Measurements from ENCODE around the gene MGAT3. TPM values are rescaled to one million over a fixed set of nuclear protein-coding genes. Genes with fewer than 3 reads are reported as not detected.

MGAT3 gene
- total RNA-seq, 1 experiment from 2014 or later: 5.0 TPM

DNA sequence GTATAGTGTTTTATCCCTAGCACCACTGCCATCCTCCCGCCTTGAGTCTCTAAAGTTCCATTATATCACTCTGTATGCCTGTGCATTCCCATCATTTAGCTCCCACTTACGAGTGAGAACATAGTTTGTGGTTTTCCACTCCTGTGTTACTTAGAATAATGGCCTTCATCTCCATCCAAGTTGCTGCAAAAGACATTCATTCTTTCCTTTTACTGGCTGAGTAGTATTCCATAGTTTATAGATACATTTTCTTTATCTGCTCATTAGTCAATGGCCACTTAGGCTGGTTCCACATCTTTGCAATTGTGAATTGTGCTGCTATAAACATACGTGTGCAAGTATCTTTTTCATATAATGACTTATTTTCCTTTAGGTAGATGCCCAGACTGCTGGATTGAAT, 32.8 kb upstream of the MGAT3 start:
- no peak overlapping the region for H3K18ac ChIP-seq (ENCODE audit: insufficient read length, low read depth, low read length)
- H2BK20ac ChIP-seq (ENCODE audit: low read depth, low read length, poor library complexity, severe bottlenecking): no peak overlapping the region
- Mint-ChIP-seq H3K36me3 (ENCODE audit: insufficient read depth in 1 of 3, low read depth in 3 of 3) (peaks cover 15 to 62% (median 54%) of the 10 kb centered on the region in 3 experiments), H3K4me3 (no peak overlapping the region), H3K27me3 (ENCODE audit: low read depth) (no peaks in the 10 kb centered on the region), H3K4me1 (peaks cover 25 to 26% of the 10 kb centered on the region in 2 experiments), H3K9me3 (no peaks in the 10 kb centered on the region), H3K27ac (no peak overlapping the region)
- no peak overlapping the region for H2AK5ac ChIP-seq (ENCODE audit: insufficient read length, low read length)
- TF ChIP-seq, protein P1, sequence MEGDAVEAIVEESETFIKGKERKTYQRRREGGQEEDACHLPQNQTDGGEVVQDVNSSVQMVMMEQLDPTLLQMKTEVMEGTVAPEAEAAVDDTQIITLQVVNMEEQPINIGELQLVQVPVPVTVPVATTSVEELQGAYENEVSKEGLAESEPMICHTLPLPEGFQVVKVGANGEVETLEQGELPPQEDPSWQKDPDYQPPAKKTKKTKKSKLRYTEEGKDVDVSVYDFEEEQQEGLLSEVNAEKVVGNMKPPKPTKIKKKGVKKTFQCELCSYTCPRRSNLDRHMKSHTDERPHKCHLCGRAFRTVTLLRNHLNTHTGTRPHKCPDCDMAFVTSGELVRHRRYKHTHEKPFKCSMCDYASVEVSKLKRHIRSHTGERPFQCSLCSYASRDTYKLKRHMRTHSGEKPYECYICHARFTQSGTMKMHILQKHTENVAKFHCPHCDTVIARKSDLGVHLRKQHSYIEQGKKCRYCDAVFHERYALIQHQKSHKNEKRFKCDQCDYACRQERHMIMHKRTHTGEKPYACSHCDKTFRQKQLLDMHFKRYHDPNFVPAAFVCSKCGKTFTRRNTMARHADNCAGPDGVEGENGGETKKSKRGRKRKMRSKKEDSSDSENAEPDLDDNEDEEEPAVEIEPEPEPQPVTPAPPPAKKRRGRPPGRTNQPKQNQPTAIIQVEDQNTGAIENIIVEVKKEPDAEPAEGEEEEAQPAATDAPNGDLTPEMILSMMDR (conservative IDR thresholded peaks at IDR 0.05): no peak
- H3K4me2 ChIP-seq (ENCODE audit: insufficient read depth, insufficient read length, low read length): no peak overlapping the region
- H3K14ac ChIP-seq (ENCODE audit: insufficient read depth, low read length): no peak overlapping the region
- H3K4ac ChIP-seq (ENCODE audit: low read depth, low read length): no peak overlapping the region
- no peaks in the 10 kb centered on the region for H3K79me2 ChIP-seq (ENCODE audit: insufficient read depth, low read length)
- no peaks in the 10 kb centered on the region for H3K23me2 ChIP-seq (ENCODE audit: insufficient read length, low read depth, low read length, poor library complexity, severe bottlenecking)
- no peak overlapping the region for H4K8ac ChIP-seq (replicated peaks; ENCODE audit: insufficient read length, low read depth, low read length)
- H4K91ac ChIP-seq (ENCODE audit: insufficient read length, low read depth, low read length): no peak overlapping the region
- no peak overlapping the region for H3T11ph ChIP-seq (ENCODE audit: low read length)
- H2BK5ac ChIP-seq (ENCODE audit: insufficient read length, low read length): no peak overlapping the region
- H3K27ac ChIP-seq (ENCODE audit: insufficient read length, low read depth, low read length): no peak overlapping the region
- no peak overlapping the region for H2BK120ac ChIP-seq (ENCODE audit: low read depth, low read length, poor library complexity, severe bottlenecking)
- no peaks in the 10 kb centered on the region for H4K20me1 ChIP-seq (ENCODE audit: control insufficient read depth, insufficient read depth, insufficient read length)
- no peak overlapping the region for H2AFZ ChIP-seq (ENCODE audit: low read length)
- H3K4me1 ChIP-seq (ENCODE audit: insufficient read depth, low read length): peaks cover 8% of the 10 kb centered on the region; the same call in 1 of the 2 replicates
- no peaks in the 10 kb centered on the region for H3K9me3 ChIP-seq (ENCODE audit: control insufficient read depth, low read depth, low read length)
- WGBS (ENCODE audit: extremely low coverage, insufficient read length, low lambda C conversion rate): no CpG with 5 or more reads among the region's 3 CpGs
- no peak overlapping the region for H3K9ac ChIP-seq (ENCODE audit: extremely low read depth, insufficient read length, low read length)
- no peak for DNase-seq
- H3K23ac ChIP-seq (ENCODE audit: insufficient read length, low read depth, low read length): no peak overlapping the region
- no peak overlapping the region for H2BK12ac ChIP-seq (ENCODE audit: insufficient read length, low read depth, low read length)
- no peaks in the 10 kb centered on the region for H3K27me3 ChIP-seq (ENCODE audit: insufficient read depth, low read length)
- H3K56ac ChIP-seq (ENCODE audit: insufficient read length, low read depth, low read length): no peak overlapping the region
- no peak overlapping the region for H2BK15ac ChIP-seq (ENCODE audit: low read depth, low read length)
- no peaks in the 10 kb centered on the region for H3K79me1 ChIP-seq (ENCODE audit: insufficient read depth, low read depth, low read length, poor library complexity, severe bottlenecking)
- H4K5ac ChIP-seq (ENCODE audit: insufficient read length, low read depth, low read length): no peak overlapping the region

Measured in H9 (cell line).